ENCODE measurements around the gene TTLL5. TPM values are rescaled to one million over a fixed set of nuclear protein-coding genes. Genes with fewer than 3 reads are reported as not detected.

TTLL5 gene
- total and polyA plus RNA-seq, 8 donors: 10.1 to 48.4 (median 17.3) TPM

- intact Hi-C loops (cut with DNase I; ENCODE audit: low total_unique reads): no loop called here
- DNase-seq: no peak
- Histone ChIP-seq H3K36me3 (peaks cover 24 to 66% (median 51%) of the 10 kb centered on the region in 4 donors), H3K27ac (no peak overlapping the region), H3K4me3 (no peak overlapping the region), H3K27me3 (no peaks in the 10 kb centered on the region), H3K4me1 (peaks cover 0 to 27% (median 12%) of the 10 kb centered on the region in 4 donors), H3K9me3 (no peaks in the 10 kb centered on the region)
- TF ChIP-seq CTCF (IDR thresholded peaks at IDR 0.05) (no peak), POLR2A (IDR thresholded peaks at IDR 0.05) (no peak), POLR2AphosphoS5 (IDR thresholded peaks at IDR 0.05) (no peak)
- 91 to 100% (median 93%) methylated on average over 1 of the region's 1 CpG for WGBS, 5 donors
Observed at GRCh38 chr14:75649337-75649736, 11.7 kb upstream of the TTLL5 start.

DNA sequence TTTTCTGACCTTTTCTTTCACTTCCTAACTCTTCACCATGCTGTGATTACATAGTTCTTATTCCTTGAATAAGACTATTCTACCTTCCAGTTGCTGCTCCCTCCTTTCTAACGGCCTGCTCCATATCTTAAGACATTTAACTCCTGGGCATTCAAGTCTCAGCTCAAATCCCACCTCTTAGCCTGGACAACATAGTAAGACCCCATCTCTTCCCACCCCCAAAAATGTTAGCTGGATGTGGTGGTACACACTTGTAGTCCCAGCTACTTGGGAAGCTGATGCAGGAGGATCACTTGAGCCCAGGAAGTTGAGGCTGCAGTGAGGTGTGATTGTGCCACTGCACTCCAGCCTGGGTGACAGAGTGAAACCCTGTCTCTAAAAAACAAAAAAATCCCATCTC, 11.3 kb upstream of the TTLL5 start:
- 93 to 100% (median 94%) methylated on average over 1 of the region's 1 CpG for WGBS, 5 donors
- no peak overlapping the region for H3K27ac ChIP-seq
- peaks cover 24 to 70% (median 55%) of the 10 kb centered on the region in 4 donors for H3K36me3 ChIP-seq
- no peak overlapping the region for H3K4me3 ChIP-seq
- H3K9me3 ChIP-seq: no peaks in the 10 kb centered on the region
- DNase-seq: no peak
- intact Hi-C loops (cut with DNase I; ENCODE audit: low total_unique reads): loop anchor here (5.0 kb wide), 1 partner anchor 72 kb away; the partner anchor contains the start of gene FLVCR2
- peaks cover 0 to 23% (median 8%) of the 10 kb centered on the region in 4 donors for H3K4me1 ChIP-seq
- H3K27me3 ChIP-seq: no peaks in the 10 kb centered on the region
- TF ChIP-seq POLR2AphosphoS5 (IDR thresholded peaks at IDR 0.05) (no peak), POLR2A (IDR thresholded peaks at IDR 0.05) (no peak), EP300 (IDR thresholded peaks at IDR 0.05) (no peak), CTCF (IDR thresholded peaks at IDR 0.05) (no peak)

DNA sequence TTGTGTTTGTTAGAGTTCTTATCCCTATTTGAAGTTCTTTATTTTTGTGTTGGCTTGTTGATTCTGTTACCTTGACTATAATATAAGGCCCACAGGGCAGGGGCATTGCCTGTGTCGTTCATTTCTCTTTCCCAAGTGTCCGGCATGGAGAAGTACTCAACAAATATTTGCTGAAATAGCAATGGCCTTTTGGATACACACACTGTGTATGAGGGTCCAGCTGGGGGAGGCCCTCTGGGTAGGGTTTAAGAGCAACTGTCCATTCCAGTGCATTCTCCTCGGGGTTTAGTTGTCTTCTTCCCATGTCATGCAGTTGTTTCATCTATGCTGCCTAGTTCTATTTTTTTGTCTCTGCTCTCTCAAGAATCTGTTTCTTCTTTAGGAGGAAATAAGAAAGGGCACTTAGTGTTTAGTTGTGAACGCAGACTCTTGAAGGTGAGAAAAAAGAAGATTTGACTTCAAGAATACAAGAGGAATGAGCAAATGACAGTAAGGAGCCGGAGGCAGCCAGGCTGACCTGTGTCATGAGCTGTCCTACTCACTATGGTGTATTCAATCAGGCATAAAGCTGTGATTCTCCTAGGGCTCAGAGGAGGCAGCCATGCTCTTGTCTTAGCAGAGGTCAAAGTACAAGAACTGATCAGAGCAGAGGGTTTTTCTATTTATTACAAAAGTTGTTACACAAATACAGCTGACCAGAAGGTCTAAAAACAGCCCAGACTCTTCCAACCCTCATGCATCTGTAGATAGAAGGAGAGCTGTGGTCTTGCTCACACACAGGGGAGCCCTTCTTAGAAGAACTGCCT, 10.6 kb upstream of the TTLL5 start:
- DNase-seq: no peak
- peaks cover 24 to 77% (median 62%) of the 10 kb centered on the region in 4 donors for H3K36me3 ChIP-seq
- peaks cover 0 to 21% (median 8%) of the 10 kb centered on the region in 4 donors for H3K4me1 ChIP-seq
- H3K4me3 ChIP-seq: no peak overlapping the region
- no peak for TF ChIP-seq POLR2AphosphoS5 (IDR thresholded peaks at IDR 0.05)
- no peak for TF ChIP-seq EP300 (IDR thresholded peaks at IDR 0.05)
- no peak for TF ChIP-seq POLR2A (IDR thresholded peaks at IDR 0.05)
- no peak for TF ChIP-seq CTCF (IDR thresholded peaks at IDR 0.05)
- intact Hi-C loops (cut with DNase I; ENCODE audit: low total_unique reads): loop anchor here (5.0 kb wide), 1 partner anchor 73 kb away; the partner anchor contains the start of gene FLVCR2
- H3K27ac ChIP-seq: no peak overlapping the region
- WGBS, 5 donors: 95 to 97% (median 96%) methylated on average over 5 of the region's 5 CpGs
- H3K9me3 ChIP-seq: no peaks in the 10 kb centered on the region
- no peaks in the 10 kb centered on the region for H3K27me3 ChIP-seq

GRCh38 chr14:75653563-75653962, 7.5 kb upstream of the TTLL5 start:
- no peak for DNase-seq
- no peaks in the 10 kb centered on the region for H3K27me3 ChIP-seq
- no peak overlapping the region for H3K4me3 ChIP-seq
- 91 to 96% (median 95%) methylated on average over 1 of the region's 1 CpG for WGBS, 5 donors
- peaks cover 28 to 79% (median 75%) of the 10 kb centered on the region in 4 donors for H3K36me3 ChIP-seq
- intact Hi-C loops (cut with DNase I; ENCODE audit: low total_unique reads): loop anchor here (5.0 kb wide), 1 partner anchor 76 kb away; the partner anchor contains the start of gene FLVCR2
- H3K27ac ChIP-seq: no peak overlapping the region
- no peak for TF ChIP-seq POLR2A (IDR thresholded peaks at IDR 0.05)
- TF ChIP-seq CTCF (IDR thresholded peaks at IDR 0.05): no peak
- no peak for TF ChIP-seq EP300 (IDR thresholded peaks at IDR 0.05)
- no peak for TF ChIP-seq POLR2AphosphoS5 (IDR thresholded peaks at IDR 0.05)
- H3K9me3 ChIP-seq: no peaks in the 10 kb centered on the region
- peaks cover 0 to 7% (median 3%) of the 10 kb centered on the region in 4 donors for H3K4me1 ChIP-seq
